ENCODE measurements around the gene COL18A1. TPM values are rescaled to one million over a fixed set of nuclear protein-coding genes. Genes with fewer than 3 reads are reported as not detected.

COL18A1 gene
- total RNA-seq, 4 donors from 2014 or later = 16.4 to 42.2 (median 20.7) TPM

DNA sequence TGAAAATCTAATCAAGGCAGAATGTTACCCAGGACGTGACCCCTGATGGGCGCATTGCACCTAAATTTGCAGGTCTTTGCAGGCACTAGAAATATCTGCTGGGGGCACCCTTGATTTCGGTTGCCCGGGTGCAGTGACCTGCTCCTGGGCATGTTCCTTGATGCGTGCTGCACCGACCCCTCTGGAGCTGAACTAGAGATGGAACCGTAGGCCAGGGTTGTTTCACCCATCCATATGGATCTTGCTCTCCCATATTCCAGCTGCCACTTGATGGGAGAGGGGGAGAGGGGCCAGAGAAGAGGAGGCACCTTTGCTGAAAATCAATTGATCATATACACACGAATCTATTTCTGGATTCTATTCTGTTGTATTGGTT, 8.4 kb upstream of the COL18A1 start:
- TF ChIP-seq, protein P1, sequence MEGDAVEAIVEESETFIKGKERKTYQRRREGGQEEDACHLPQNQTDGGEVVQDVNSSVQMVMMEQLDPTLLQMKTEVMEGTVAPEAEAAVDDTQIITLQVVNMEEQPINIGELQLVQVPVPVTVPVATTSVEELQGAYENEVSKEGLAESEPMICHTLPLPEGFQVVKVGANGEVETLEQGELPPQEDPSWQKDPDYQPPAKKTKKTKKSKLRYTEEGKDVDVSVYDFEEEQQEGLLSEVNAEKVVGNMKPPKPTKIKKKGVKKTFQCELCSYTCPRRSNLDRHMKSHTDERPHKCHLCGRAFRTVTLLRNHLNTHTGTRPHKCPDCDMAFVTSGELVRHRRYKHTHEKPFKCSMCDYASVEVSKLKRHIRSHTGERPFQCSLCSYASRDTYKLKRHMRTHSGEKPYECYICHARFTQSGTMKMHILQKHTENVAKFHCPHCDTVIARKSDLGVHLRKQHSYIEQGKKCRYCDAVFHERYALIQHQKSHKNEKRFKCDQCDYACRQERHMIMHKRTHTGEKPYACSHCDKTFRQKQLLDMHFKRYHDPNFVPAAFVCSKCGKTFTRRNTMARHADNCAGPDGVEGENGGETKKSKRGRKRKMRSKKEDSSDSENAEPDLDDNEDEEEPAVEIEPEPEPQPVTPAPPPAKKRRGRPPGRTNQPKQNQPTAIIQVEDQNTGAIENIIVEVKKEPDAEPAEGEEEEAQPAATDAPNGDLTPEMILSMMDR (IDR thresholded peaks at IDR 0.05 in 4 of 5, conservative IDR thresholded peaks at IDR 0.05 in 1 of 5) = no peak
- no peak for TF ChIP-seq POLR2A (IDR thresholded peaks at IDR 0.05)
- no peaks in the 10 kb centered on the region for H3K4me1 ChIP-seq
- DNase-seq (peak in 1 of 2 donors; percentile 7), ATAC-seq (no peak)
- peaks cover 0 to 6% (median 0%) of the 10 kb centered on the region in 3 donors for H3K9me3 ChIP-seq
- H3K27ac ChIP-seq = no peak overlapping the region
- H3K27me3 ChIP-seq = no peaks in the 10 kb centered on the region
- in situ Hi-C loops (cut with MboI; ENCODE audit: low sequenced_read_pairs in 4 of 4) (no loop called here), intact Hi-C loops (cut with DNase I; ENCODE audit: low total_unique reads) (no loop called here)
- H3K36me3 ChIP-seq = no peaks in the 10 kb centered on the region
- no peak overlapping the region for H3K4me3 ChIP-seq

DNA sequence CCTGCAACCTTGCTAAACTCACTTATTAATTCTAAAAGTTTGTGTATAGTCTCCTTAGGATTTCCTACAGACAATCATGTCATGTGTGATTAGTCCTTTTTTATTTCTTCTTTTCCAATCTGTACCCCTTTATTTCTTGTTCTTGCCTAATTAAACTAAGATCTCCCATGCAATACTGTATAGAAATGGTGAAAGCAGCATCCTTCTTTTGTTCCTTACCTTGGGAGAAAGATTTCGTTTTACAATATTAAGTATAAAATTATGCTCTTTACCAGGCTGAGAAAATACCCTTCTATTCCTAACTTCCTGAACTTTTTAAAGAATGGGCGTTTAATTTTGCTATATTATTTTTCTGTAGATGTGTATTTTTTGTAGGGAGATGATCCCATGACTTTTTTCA, 7.6 kb upstream of the COL18A1 start:
- H3K4me1 ChIP-seq = no peaks in the 10 kb centered on the region
- H3K36me3 ChIP-seq = no peaks in the 10 kb centered on the region
- ATAC-seq = no peak
- H3K4me3 ChIP-seq = no peak overlapping the region
- in situ Hi-C loops (cut with MboI; ENCODE audit: low sequenced_read_pairs in 4 of 4) = no loop called here
- no peak overlapping the region for H3K27ac ChIP-seq
- no peaks in the 10 kb centered on the region for H3K27me3 ChIP-seq
- no peak for DNase-seq
- peaks cover 0 to 6% (median 0%) of the 10 kb centered on the region in 3 donors for H3K9me3 ChIP-seq
- TF ChIP-seq, protein P1 (IDR thresholded peaks at IDR 0.05 in 4 of 5, conservative IDR thresholded peaks at IDR 0.05 in 1 of 5) = no peak
- TF ChIP-seq POLR2A (IDR thresholded peaks at IDR 0.05) = no peak
- intact Hi-C loops (cut with DNase I; ENCODE audit: low total_unique reads) = no loop called here

DNA sequence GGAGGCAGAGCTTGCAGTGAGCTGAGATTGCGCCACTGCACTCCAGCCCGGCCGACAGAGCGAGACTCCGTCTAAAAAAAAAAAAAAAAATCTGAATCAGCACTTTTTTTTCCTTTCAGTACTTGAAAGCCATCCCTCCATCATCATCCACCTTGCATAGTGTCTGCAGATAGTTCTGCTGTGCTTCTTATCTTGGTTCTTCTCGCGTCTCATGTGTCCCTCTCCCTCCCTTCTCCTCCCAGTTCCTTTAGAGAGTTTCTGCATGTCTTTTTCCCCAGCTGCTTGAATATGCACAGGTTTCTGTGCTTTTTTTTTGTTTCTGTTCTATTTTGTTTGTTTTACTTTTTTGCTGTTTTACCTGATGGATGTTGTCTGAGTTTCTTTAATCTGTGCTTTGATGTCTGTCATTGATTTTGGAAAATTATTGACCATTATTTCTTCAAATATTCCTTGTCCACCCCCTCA, 3.9 kb upstream of the COL18A1 start:
- TF ChIP-seq POLR2A (IDR thresholded peaks at IDR 0.05) = no peak
- TF ChIP-seq, protein P1 (IDR thresholded peaks at IDR 0.05 in 4 of 5, conservative IDR thresholded peaks at IDR 0.05 in 1 of 5) = no peak
- H3K4me1 ChIP-seq = peaks cover 0 to 6% of the 10 kb centered on the region in 2 donors
- H3K27me3 ChIP-seq = peaks cover 10 to 21% (median 15%) of the 10 kb centered on the region in 3 donors
- in situ Hi-C loops (cut with MboI; ENCODE audit: low sequenced_read_pairs in 4 of 4) (no loop called here), intact Hi-C loops (cut with DNase I; ENCODE audit: low total_unique reads) (no loop called here)
- no peaks in the 10 kb centered on the region for H3K36me3 ChIP-seq
- ATAC-seq (no peak), DNase-seq (no peak)
- peaks cover 0 to 6% (median 0%) of the 10 kb centered on the region in 3 donors for H3K9me3 ChIP-seq
- no peak overlapping the region for H3K4me3 ChIP-seq
- H3K27ac ChIP-seq = no peak overlapping the region

DNA sequence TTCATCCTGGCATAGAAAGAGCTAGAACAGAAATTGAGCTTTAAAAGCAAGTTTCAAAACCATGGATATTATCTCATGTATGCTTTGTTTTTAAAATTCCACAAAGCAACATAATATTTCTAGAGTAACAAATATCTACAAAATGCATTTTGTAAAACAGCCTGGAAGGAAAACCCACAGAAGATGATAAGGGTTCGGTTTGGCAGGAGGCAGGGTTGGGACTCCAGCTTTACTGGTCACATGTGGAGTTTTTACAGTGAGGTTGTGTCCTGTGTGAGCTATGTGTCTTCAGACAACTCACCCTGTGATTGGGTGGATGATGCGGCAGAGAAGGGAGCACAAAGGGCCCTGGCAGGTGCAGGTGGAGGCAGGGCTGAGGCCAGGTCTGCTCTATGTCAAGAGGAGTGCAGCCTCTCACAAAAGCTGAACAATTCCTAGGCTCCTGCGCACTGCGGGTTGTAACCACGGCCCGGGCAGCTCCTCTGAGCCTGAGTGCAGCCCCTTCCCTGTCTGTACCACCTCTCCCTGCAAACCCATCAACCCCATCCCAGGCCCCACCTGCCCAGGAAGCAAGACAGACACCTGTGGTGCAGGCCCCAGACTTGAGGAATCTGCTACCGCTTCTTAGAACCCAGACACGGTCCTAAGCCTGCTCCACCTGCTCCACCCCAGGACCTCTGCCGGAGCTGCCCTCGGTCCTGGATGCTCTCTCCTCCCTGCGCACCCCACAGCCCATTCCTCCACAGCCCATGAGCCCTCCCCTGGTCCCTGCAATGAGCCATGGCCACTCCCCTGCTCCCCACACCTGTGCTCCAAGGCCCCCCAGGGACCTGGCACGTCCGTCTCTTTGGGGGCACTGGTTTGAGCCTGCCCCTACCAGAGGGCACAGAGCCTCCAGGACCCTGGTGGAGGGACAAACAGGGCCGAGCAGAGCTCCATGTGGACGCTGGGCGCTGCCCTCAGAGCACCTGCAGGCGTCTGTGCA, 2.8 kb upstream of the COL18A1 start:
- H3K36me3 ChIP-seq = no peaks in the 10 kb centered on the region
- in situ Hi-C loops (cut with MboI; ENCODE audit: low sequenced_read_pairs in 4 of 4) (no loop called here), intact Hi-C loops (cut with DNase I; ENCODE audit: low total_unique reads) (no loop called here)
- peak in 1 of 2 donors; percentile 4 for DNase-seq
- no peak overlapping the region for H3K4me3 ChIP-seq
- no peak for TF ChIP-seq POLR2A (IDR thresholded peaks at IDR 0.05)
- TF ChIP-seq, protein P1 (IDR thresholded peaks at IDR 0.05 in 4 of 5, conservative IDR thresholded peaks at IDR 0.05 in 1 of 5) = no peak
- no peak overlapping the region for H3K27ac ChIP-seq
- H3K27me3 ChIP-seq = peaks cover 18 to 32% (median 20%) of the 10 kb centered on the region in 3 donors
- peaks cover 0 to 6% (median 0%) of the 10 kb centered on the region in 3 donors for H3K9me3 ChIP-seq
- peaks cover 0 to 11% of the 10 kb centered on the region in 2 donors for H3K4me1 ChIP-seq
- ATAC-seq = no peak
